ENCODE measurements around the gene SLC2A13. TPM values are rescaled to one million over a fixed set of nuclear protein-coding genes. Genes with fewer than 3 reads are reported as not detected.

Gene SLC2A13
- polyA plus RNA-seq, 4 donors, result 6.0 to 19.0 (median 13.1) TPM

Other genes starting within 250 kb of the SLC2A13 start
- 10 to 100 TPM in 3 of 4 donors, 1 to 10 TPM in 1; 9.1 to 48.1 (median 27.7) TPM for gene LRRK2, start 118.9 kb upstream of the SLC2A13 start, polyA plus RNA-seq (ENCODE audit: insufficient read length in 4 of 4)

Data from left renal pelvis (tissue), 4 donors.